Measurements from ENCODE around the gene CRACR2B. TPM values are rescaled to one million over a fixed set of nuclear protein-coding genes. Genes with fewer than 3 reads are reported as not detected.
A peak's percentile ranks its signal among the peaks of the same experiment; 100 is the strongest.

CRACR2B gene
- total RNA-seq, 1 experiment from 2014 or later = 11.8 TPM

DNA sequence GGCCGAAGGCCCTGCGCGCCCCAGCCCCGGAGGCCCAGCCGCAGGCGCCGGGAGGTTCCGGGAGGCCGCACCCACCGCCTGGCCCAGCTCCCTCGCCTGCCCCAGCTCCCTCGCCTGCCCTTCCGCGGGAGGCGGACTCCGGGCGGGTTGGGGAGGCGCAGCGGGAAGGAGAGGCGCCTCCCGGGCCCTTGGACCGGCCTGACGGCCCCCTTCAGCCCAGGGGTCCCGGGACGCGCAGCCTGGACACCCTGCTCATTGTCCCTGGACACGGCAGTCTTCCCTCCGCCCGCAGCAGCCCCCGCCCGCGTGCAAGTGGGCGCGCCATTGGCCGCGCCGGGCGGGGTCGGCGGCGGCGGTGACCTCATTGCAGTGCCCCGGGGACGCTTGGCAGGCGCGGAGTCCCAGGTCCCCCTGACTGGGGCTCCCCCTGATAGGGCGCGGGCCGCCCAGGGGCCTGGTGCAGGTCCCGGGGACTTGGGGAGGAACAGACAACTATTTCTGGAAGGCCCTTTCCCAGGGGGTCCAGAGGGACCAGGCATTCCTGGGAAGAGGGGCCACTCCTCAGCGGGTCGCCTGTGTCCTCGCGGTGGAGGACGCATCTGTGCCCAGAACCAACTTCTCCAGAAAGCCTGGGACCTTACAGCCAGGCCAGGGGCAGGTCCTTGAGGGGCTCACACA lies 5.5 kb downstream of the CRACR2B start (continued):
- TF ChIP-seq, protein P1, sequence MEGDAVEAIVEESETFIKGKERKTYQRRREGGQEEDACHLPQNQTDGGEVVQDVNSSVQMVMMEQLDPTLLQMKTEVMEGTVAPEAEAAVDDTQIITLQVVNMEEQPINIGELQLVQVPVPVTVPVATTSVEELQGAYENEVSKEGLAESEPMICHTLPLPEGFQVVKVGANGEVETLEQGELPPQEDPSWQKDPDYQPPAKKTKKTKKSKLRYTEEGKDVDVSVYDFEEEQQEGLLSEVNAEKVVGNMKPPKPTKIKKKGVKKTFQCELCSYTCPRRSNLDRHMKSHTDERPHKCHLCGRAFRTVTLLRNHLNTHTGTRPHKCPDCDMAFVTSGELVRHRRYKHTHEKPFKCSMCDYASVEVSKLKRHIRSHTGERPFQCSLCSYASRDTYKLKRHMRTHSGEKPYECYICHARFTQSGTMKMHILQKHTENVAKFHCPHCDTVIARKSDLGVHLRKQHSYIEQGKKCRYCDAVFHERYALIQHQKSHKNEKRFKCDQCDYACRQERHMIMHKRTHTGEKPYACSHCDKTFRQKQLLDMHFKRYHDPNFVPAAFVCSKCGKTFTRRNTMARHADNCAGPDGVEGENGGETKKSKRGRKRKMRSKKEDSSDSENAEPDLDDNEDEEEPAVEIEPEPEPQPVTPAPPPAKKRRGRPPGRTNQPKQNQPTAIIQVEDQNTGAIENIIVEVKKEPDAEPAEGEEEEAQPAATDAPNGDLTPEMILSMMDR (IDR thresholded peaks at IDR 0.05 in 2 of 3, conservative IDR thresholded peaks at IDR 0.05 in 1 of 3; ENCODE audit: borderline replicate concordance in 1 of 3, insufficient read depth in 1 of 3, low read depth in 2 of 3, low read length in 2 of 3) = no peak
- TF ChIP-seq POLR2AphosphoS5 (IDR thresholded peaks at IDR 0.05; ENCODE audit: low read depth, low read length) = no peak
- no peak for TF ChIP-seq YY1 (IDR thresholded peaks at IDR 0.05; ENCODE audit: extremely low read depth, insufficient replicate concordance, low read depth, low read length)
- no peak for TF ChIP-seq EGR1 (IDR thresholded peaks at IDR 0.05; ENCODE audit: low read depth)
- no peak for TF ChIP-seq RAD21 (IDR thresholded peaks at IDR 0.05; ENCODE audit: low read depth)

DNA sequence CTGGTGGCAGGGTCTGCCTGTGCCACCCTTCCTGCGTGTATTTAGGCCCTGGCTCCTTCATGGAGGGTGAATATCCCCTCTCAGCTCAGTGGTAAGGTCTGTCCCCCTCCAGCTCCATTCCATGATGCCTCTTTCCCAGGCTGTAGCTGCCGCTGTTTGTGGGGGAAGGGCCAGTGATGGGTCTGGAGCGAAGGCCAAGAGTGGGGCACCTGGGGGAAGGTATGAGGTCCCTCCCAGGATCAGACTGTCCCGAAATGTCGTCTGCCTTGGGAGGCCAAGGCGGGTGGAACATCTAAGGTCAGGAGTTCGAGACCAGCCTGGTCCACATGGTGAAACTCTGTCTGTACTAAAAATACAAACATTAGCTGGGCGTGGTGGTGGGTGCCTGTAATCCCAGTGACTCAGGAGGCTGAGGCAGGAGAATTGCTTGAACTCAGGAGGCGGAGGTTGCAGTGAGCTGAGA lies 6.2 kb downstream of the CRACR2B start:
- H3K9ac ChIP-seq (ENCODE audit: low read length) = peak overlapping the region; percentile 93
- H3K79me2 ChIP-seq (ENCODE audit: insufficient read depth, low read length) = peaks cover 57% of the 10 kb centered on the region
- peaks cover 3 to 22% of the 10 kb centered on the region in 2 experiments; a peak in 2 of 4 replicates for H3K36me3 ChIP-seq (ENCODE audit: control insufficient read depth in 1 of 2, insufficient read depth in 2 of 2, low read length in 2 of 2)
- DNase-seq (ENCODE audit: low read depth, low spot score) = no peak
- ATAC-seq = no peak
- H3K4me3 ChIP-seq (replicated peaks in 1 of 2; ENCODE audit: low read depth in 1 of 2, low read length in 2 of 2) = peak overlapping the region; percentile 82 to 90
- CTCF ChIA-PET = interaction anchor here (1.1 kb wide), 1 partner anchor 23 kb away, joined by 3 read pairs; no protein-coding TSS in a partner anchor
- no TSS peak for BruUV-seq (replicated peaks)
- peaks cover 28 to 64% of the 10 kb centered on the region in 2 experiments for H3K4me1 ChIP-seq (ENCODE audit: control insufficient read depth in 1 of 2, insufficient read depth in 2 of 2, low read length in 2 of 2)
- H3K4me2 ChIP-seq (ENCODE audit: low read length) = peak overlapping the region; percentile 96
- no peaks in the 10 kb centered on the region for H3K27me3 ChIP-seq (ENCODE audit: insufficient read depth, low read length)
- POLR2A ChIA-PET = interaction anchor here (1.7 to 2.2 kb wide), 4 partner anchors 10 to 25 kb away, joined by 9 to 26 read pairs (median 14); partner anchors contain the start of gene RPLP2
- RAD21 ChIA-PET (ENCODE audit: low non-redundant PET in 1 of 2, low total read pairs in 2 of 2, uncharacterized antibody in 2 of 2, unreplicated experiment in 2 of 2) = no interaction called here
- H3K9me2 ChIP-seq (ENCODE audit: insufficient read depth) = no peaks in the 10 kb centered on the region
- peaks cover 10% of the 10 kb centered on the region; the same call in 1 of the 2 replicates for H4K20me1 ChIP-seq (ENCODE audit: insufficient read depth)
- H3K9me3 ChIP-seq (ENCODE audit: control insufficient read depth in 1 of 2, insufficient read depth in 1 of 2, low read depth in 1 of 2, low read length in 2 of 2) = no peaks in the 10 kb centered on the region
- no peak overlapping the region for H2AFZ ChIP-seq (ENCODE audit: low read depth, low read length, poor library complexity, severe bottlenecking)
- peak overlapping the region; percentile 96 for H3K27ac ChIP-seq (ENCODE audit: low read depth, low read length)
- intact Hi-C loops (cut with micrococcal nuclease) = no loop called here
- no peak for TF ChIP-seq YY1 (IDR thresholded peaks at IDR 0.05; ENCODE audit: extremely low read depth, insufficient replicate concordance, low read depth, low read length)
- TF ChIP-seq POLR2AphosphoS5 (IDR thresholded peaks at IDR 0.05; ENCODE audit: low read depth, low read length) = 0 out of 2 replicates have a peak, but pooled peaks have one; percentile 11
- no peak for TF ChIP-seq RAD21 (IDR thresholded peaks at IDR 0.05; ENCODE audit: low read depth)
- TF ChIP-seq, protein P2, sequence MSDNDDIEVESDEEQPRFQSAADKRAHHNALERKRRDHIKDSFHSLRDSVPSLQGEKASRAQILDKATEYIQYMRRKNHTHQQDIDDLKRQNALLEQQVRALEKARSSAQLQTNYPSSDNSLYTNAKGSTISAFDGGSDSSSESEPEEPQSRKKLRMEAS (IDR thresholded peaks at IDR 0.05) = no peak
- TF ChIP-seq, protein P3, sequence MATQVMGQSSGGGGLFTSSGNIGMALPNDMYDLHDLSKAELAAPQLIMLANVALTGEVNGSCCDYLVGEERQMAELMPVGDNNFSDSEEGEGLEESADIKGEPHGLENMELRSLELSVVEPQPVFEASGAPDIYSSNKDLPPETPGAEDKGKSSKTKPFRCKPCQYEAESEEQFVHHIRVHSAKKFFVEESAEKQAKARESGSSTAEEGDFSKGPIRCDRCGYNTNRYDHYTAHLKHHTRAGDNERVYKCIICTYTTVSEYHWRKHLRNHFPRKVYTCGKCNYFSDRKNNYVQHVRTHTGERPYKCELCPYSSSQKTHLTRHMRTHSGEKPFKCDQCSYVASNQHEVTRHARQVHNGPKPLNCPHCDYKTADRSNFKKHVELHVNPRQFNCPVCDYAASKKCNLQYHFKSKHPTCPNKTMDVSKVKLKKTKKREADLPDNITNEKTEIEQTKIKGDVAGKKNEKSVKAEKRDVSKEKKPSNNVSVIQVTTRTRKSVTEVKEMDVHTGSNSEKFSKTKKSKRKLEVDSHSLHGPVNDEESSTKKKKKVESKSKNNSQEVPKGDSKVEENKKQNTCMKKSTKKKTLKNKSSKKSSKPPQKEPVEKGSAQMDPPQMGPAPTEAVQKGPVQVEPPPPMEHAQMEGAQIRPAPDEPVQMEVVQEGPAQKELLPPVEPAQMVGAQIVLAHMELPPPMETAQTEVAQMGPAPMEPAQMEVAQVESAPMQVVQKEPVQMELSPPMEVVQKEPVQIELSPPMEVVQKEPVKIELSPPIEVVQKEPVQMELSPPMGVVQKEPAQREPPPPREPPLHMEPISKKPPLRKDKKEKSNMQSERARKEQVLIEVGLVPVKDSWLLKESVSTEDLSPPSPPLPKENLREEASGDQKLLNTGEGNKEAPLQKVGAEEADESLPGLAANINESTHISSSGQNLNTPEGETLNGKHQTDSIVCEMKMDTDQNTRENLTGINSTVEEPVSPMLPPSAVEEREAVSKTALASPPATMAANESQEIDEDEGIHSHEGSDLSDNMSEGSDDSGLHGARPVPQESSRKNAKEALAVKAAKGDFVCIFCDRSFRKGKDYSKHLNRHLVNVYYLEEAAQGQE (IDR thresholded peaks at IDR 0.05; ENCODE audit: low read depth) = no peak

All from HCT116 (cell line).